Measurements from ENCODE around the gene BRIX1.

- TF ChIP-seq CTCF (IDR thresholded peaks at IDR 0.05 in 2 of 3, conservative IDR thresholded peaks at IDR 0.05 in 1 of 3; ENCODE audit: borderline replicate concordance in 1 of 3, insufficient read depth in 1 of 3, low read depth in 2 of 3, low read length in 2 of 3) (peak; percentile 76 to 90 (median 88); a peak in 5 of 6 replicates), REST (IDR thresholded peaks at IDR 0.05; ENCODE audit: low read depth) (no peak), POLR2A (IDR thresholded peaks at IDR 0.05; ENCODE audit: borderline replicate concordance, extremely low read depth, insufficient read depth, insufficient read length) (no peak), ATF3 (IDR thresholded peaks at IDR 0.05) (no peak), YY1 (IDR thresholded peaks at IDR 0.05; ENCODE audit: extremely low read depth, insufficient replicate concordance, low read depth, low read length) (no peak), MAX (IDR thresholded peaks at IDR 0.05) (no peak), EZH2 (IDR thresholded peaks at IDR 0.05) (no peak), POLR2AphosphoS5 (IDR thresholded peaks at IDR 0.05; ENCODE audit: low read depth, low read length) (no peak), TCF7L2 (IDR thresholded peaks at IDR 0.05; ENCODE audit: borderline replicate concordance, extremely low read depth, insufficient read depth, insufficient read length) (no peak), EZH2phosphoT487 (IDR thresholded peaks at IDR 0.05; ENCODE audit: borderline replicate concordance) (no peak)
Observed at GRCh38 chr5:34898258-34898895, 17.1 kb upstream of the BRIX1 start.

Measured in HCT116 (cell line).